Measurements from ENCODE around the gene YPEL1. TPM values are rescaled to one million over a fixed set of nuclear protein-coding genes. Genes with fewer than 3 reads are reported as not detected.

The YPEL1 gene
- total and polyA plus RNA-seq, 10 of the 15 experiments (the other 5 are each of a cell fraction or from before 2014, with no cell fraction given) = 0.13 to 5.0 (median 1.6) TPM

- Histone ChIP-seq H4K20me1 (ENCODE audit: control insufficient read depth, insufficient read depth) (no peaks in the 10 kb centered on the region), H3K27ac (ENCODE audit: control insufficient read depth, insufficient read depth) (no peak overlapping the region), H3K27me3 (replicated peaks in 1 of 2; ENCODE audit: control insufficient read depth in 2 of 2, insufficient read depth in 2 of 2, low read length in 1 of 2) (no peaks in the 10 kb centered on the region), H3K4me3 (no peak overlapping the region), H3K36me3 (ENCODE audit: control insufficient read depth in 2 of 2, insufficient read depth in 2 of 2, low read length in 1 of 2) (no peaks in the 10 kb centered on the region), H3K4me1 (ENCODE audit: control insufficient read depth, insufficient read depth, low read length) (no peaks in the 10 kb centered on the region), H3K9ac (ENCODE audit: control insufficient read depth, insufficient read depth, low read length) (no peak overlapping the region), H2AFZ (ENCODE audit: control insufficient read depth, low read depth, low read length) (no peak overlapping the region), H3K9me3 (replicated peaks; ENCODE audit: control insufficient read depth, insufficient read depth, low read length) (no peaks in the 10 kb centered on the region), H3K79me2 (ENCODE audit: control insufficient read depth, insufficient read depth, low read length) (no peaks in the 10 kb centered on the region), H3K4me2 (ENCODE audit: control insufficient read depth, insufficient read depth) (no peak overlapping the region)
- ChIA-PET CTCF (no interaction called here), SMC1A (ENCODE audit: uncharacterized antibody, unreplicated experiment) (interaction anchor here (0.6 to 1.1 kb wide), 2 partner anchors 13 to 277 kb away, joined by 3 read pairs; no protein-coding TSS in a partner anchor), POLR2A (interaction anchor here (0.8 kb wide), 1 partner anchor 11 kb away, joined by 3 read pairs; no protein-coding TSS in a partner anchor), RAD21 (ENCODE audit: unreplicated experiment) (interaction anchor here (0.9 kb wide), 1 partner anchor 13 kb away, joined by 3 read pairs; no protein-coding TSS in a partner anchor)
- ATAC-seq (no peak), FAIRE-seq (no peak), DNase-seq (ENCODE audit: low read depth, low spot score) (no peak)
- no TSS peak for BruUV-seq (replicated peaks)
- no peak for TF ChIP-seq NKRF (conservative IDR thresholded peaks at IDR 0.05)
- TF ChIP-seq RAD21 (IDR thresholded peaks at IDR 0.05; ENCODE audit: insufficient read depth, low read depth, low read length) = 0 out of 2 replicates have a peak, but pooled peaks have one; percentile 6
- intact Hi-C loops (cut with micrococcal nuclease; ENCODE audit: unreplicated experiment) (no loop called here), in situ Hi-C loops (cut with MboI) (no loop called here)
- WGBS (ENCODE audit: insufficient coverage, insufficient replicate concordance, low lambda C conversion rate, missing lambda C conversion rate) = 51% methylated on average over 7 of the region's 7 CpGs
These were observed 75.6 kb downstream of the YPEL1 start for GRCh38 chr22:21659864-21660525.

All from GM12878 (cell line).